K562 (cell line): ENCODE data around the gene SESN3.

Source experiments
- CCAR2 ChIP-seq: fragments of 200-400 bp; formaldehyde crosslinking; IDR thresholded peaks from 2 replicates; pipeline ENCODE4 v1.6.1; 2017; ENCODE audit warnings: mild to moderate bottlenecking, low read depth, low read length
- CEBPB ChIP-seq: fragments of 450-650 bp; IDR thresholded peaks from 2 replicates; pipeline ENCODE4 v1.6.1; 2016; ENCODE audit warnings: missing genetic modification characterization, missing compliant biosample characterization
- EGR1 ChIP-seq: fragments of 450-650 bp; conservative IDR thresholded peaks from 2 replicates; pipeline ENCODE4 v1.6.1; 2017; ENCODE audit warnings: mild to moderate bottlenecking
- SIN3A ChIP-seq, 2 experiments: fragments of 150-350 bp in 1 of 2; IDR thresholded peaks; 2 replicates each; pipeline ENCODE4 v1.6.1; 2011 to 2016; ENCODE audit warnings: borderline replicate concordance in 2 of 2, low read depth in 2 of 2, low read length in 2 of 2, mild to moderate bottlenecking in 2 of 2, moderate library complexity in 2 of 2; ENCODE audit not compliant: control insufficient read depth in 1 of 2
- TF ChIP-seq, protein P1 (sequence below), 3 experiments: IDR thresholded peaks in 2 of 3; conservative IDR thresholded peaks in 1 of 3; 2 replicates each; pipeline ENCODE4 v1.5.1; 2011 to 2012; ENCODE audit warnings: low read length in 3 of 3, mild to moderate bottlenecking in 3 of 3, control low read depth in 2 of 3, improper control_type of control experiment in 1 of 3, inconsistent platforms in 1 of 3, low read depth in 1 of 3, mixed read lengths in 1 of 3, moderate library complexity in 1 of 3; ENCODE audit not compliant: insufficient read depth in 2 of 3
- TF ChIP-seq, protein P2 (sequence below): fragments of 450-650 bp; conservative IDR thresholded peaks from 2 replicates; pipeline ENCODE4 v1.6.1; 2016; ENCODE audit warnings: missing genetic modification characterization, low read depth, mild to moderate bottlenecking, missing compliant biosample characterization, moderate library complexity

DNA sequence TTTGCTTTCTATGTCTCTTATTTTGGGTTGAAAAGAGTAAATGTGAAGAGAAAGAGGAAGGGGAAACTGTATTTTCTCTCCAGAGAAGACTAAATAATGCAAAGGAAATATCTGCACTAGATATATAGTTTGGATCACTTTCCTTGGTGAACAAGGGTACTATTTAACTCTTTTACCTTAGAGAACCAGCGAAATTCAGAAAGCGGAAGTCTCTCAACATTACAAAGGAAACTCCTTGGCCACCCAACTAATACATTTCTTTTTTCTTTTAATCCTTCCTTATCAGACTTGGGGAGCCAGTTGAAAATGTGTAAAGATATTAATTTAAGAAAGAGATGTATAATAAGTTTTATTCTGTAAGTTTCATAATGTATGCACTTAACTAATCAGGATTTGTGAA, 64.2 kb downstream of the SESN3 start:
- TF ChIP-seq CEBPB (tag) (no peak), EGR1 (no peak), SIN3A (IDR thresholded peaks at IDR 0.05; ENCODE audit: borderline replicate concordance in 2 of 2, control insufficient read depth in 1 of 2, low read depth in 2 of 2, low read length in 2 of 2) (no peak), CCAR2 (no peak)
- TF ChIP-seq, protein P1, sequence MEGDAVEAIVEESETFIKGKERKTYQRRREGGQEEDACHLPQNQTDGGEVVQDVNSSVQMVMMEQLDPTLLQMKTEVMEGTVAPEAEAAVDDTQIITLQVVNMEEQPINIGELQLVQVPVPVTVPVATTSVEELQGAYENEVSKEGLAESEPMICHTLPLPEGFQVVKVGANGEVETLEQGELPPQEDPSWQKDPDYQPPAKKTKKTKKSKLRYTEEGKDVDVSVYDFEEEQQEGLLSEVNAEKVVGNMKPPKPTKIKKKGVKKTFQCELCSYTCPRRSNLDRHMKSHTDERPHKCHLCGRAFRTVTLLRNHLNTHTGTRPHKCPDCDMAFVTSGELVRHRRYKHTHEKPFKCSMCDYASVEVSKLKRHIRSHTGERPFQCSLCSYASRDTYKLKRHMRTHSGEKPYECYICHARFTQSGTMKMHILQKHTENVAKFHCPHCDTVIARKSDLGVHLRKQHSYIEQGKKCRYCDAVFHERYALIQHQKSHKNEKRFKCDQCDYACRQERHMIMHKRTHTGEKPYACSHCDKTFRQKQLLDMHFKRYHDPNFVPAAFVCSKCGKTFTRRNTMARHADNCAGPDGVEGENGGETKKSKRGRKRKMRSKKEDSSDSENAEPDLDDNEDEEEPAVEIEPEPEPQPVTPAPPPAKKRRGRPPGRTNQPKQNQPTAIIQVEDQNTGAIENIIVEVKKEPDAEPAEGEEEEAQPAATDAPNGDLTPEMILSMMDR (IDR thresholded peaks at IDR 0.05 in 2 of 3, conservative IDR thresholded peaks at IDR 0.05 in 1 of 3; ENCODE audit: insufficient read depth in 2 of 3, low read depth in 1 of 3, low read length in 3 of 3) = no peak
- TF ChIP-seq, protein P2, sequence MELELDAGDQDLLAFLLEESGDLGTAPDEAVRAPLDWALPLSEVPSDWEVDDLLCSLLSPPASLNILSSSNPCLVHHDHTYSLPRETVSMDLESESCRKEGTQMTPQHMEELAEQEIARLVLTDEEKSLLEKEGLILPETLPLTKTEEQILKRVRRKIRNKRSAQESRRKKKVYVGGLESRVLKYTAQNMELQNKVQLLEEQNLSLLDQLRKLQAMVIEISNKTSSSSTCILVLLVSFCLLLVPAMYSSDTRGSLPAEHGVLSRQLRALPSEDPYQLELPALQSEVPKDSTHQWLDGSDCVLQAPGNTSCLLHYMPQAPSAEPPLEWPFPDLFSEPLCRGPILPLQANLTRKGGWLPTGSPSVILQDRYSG (tag) = no peak
